Endothelial cell of umbilical vein (primary cell): ENCODE results near the gene CES5A.
"Not testable (repeated sequence)": the region's sequence is repeated elsewhere in the genome, so short reads cannot be mapped to it uniquely, and the experiment has no call there.

Source experiments
- CTCF ChIP-seq, 2 donors: IDR thresholded peaks; 1 replicate in 1 of 2; 2 replicates in 1 of 2; pipeline ENCODE4 v1.5.1; 2011; ENCODE audit warnings: low read length in 2 of 2, mild to moderate bottlenecking in 2 of 2, moderate library complexity in 2 of 2, control low read depth in 1 of 2, inconsistent platforms in 1 of 2, low read depth in 1 of 2; ENCODE audit not compliant: insufficient read depth in 1 of 2; ENCODE audit errors: extremely low read depth in 1 of 2
- EZH2 ChIP-seq: IDR thresholded peaks from 2 replicates; pipeline ENCODE4 v1.6.1; 2012; ENCODE audit warnings: borderline replicate concordance, low read depth, mild to moderate bottlenecking, moderate library complexity, low read length, inconsistent platforms; ENCODE audit not compliant: severe bottlenecking
- GATA2 ChIP-seq: IDR thresholded peaks from 2 replicates; pipeline ENCODE4 v1.7.0; 2011; ENCODE audit warnings: low read depth, mild to moderate bottlenecking, moderate library complexity, mixed read lengths, low read length; ENCODE audit not compliant: insufficient read length, insufficient read depth
- MAX ChIP-seq: IDR thresholded peaks from 2 replicates; pipeline ENCODE4 v1.6.1; 2011; ENCODE audit not compliant: insufficient read depth, insufficient read length
- POLR2A ChIP-seq: IDR thresholded peaks from 2 replicates; pipeline ENCODE4 v1.6.1; 2012; ENCODE audit warnings: low read depth, mild to moderate bottlenecking, control low read depth, low read length
- POLR2AphosphoS5 ChIP-seq: IDR thresholded peaks from 2 replicates; pipeline ENCODE4 v1.6.1; 2012; ENCODE audit warnings: low read depth, mild to moderate bottlenecking, control low read depth, low read length, moderate library complexity; ENCODE audit not compliant: insufficient read depth

GRCh38 chr16:55816222-55816621 is 59.0 kb downstream of the CES5A start:
- TF ChIP-seq POLR2A; CTCF (IDR thresholded peaks at IDR 0.05; ENCODE audit: extremely low read depth in 1 of 2, insufficient read depth in 1 of 2, low read depth in 1 of 2, low read length in 2 of 2); POLR2AphosphoS5; MAX; EZH2; GATA2: not testable (repeated sequence)
